ENCODE measurements around the gene FABP1.

- TF ChIP-seq POLR2A (IDR thresholded peaks at IDR 0.05) (no peak), CTCF (IDR thresholded peaks at IDR 0.05 in 4 of 5, conservative IDR thresholded peaks at IDR 0.05 in 1 of 5) (no peak)
These were observed 42.8 kb downstream of the FABP1 start for GRCh38 chr2:88085099-88085498.
